Heart right ventricle (tissue), 16 donors: Measurements from ENCODE around the gene NR2F6. TPM values are rescaled to one million over a fixed set of nuclear protein-coding genes. Genes with fewer than 3 reads are reported as not detected.

Source experiments
- ATAC-seq, 8 donors: fragments of 200-7000 bp; cut with Tn5 transposase; one replicate each; pipeline ENCODE4 v1.9.1; 2020; ENCODE audit warnings: mild to moderate bottlenecking in 8 of 8, moderate library complexity in 8 of 8, moderate number of reproducible peaks in 1 of 8
- DNase-seq, 2 donors: peaks; one replicate each; pipeline ENCODE4 v3.0.0-alpha.2; 2020
- H3K27ac ChIP-seq, 10 donors: fragments of 200-600 bp; sonication (generic) in 2 of 10; one replicate each; pipeline versions ENCODE4 v1.5.0 to v1.8.0; 2020 to 2022; ENCODE audit warnings: mild to moderate bottlenecking in 3 of 10
- H3K27me3 ChIP-seq, 7 donors: fragments of 200-600 bp; one replicate each; pipeline ENCODE4 v1.8.0; 2021 to 2022; ENCODE audit warnings: mild to moderate bottlenecking in 2 of 7
- H3K36me3 ChIP-seq, 9 donors: fragments of 200-600 bp; sonication (generic) in 1 of 9; one replicate each; pipeline versions ENCODE4 v1.5.0 to v1.8.0; 2020 to 2022; ENCODE audit warnings: mild to moderate bottlenecking in 2 of 9
- H3K4me1 ChIP-seq, 9 donors: fragments of 200-600 bp; sonication (generic) in 1 of 9; one replicate each; pipeline versions ENCODE4 v1.5.0 to v1.8.0; 2020 to 2022; ENCODE audit warnings: mild to moderate bottlenecking in 4 of 9
- H3K4me3 ChIP-seq, 10 donors: fragments of 200-600 bp; sonication (generic) in 2 of 10; one replicate each; pipeline versions ENCODE4 v1.5.0 to v1.8.0; 2020 to 2022; ENCODE audit warnings: mild to moderate bottlenecking in 7 of 10, moderate library complexity in 2 of 10
- H3K9me3 ChIP-seq, 11 donors: fragments of 200-600 bp in 10 of 11; sonication (generic) in 2 of 11; one replicate each; pipeline versions ENCODE4 v1.5.0 to v1.8.0; 2013 to 2022; ENCODE audit warnings: mild to moderate bottlenecking in 2 of 11, control low read depth in 1 of 11, moderate library complexity in 1 of 11
- CTCF ChIP-seq, 9 donors: fragments of 200-600 bp; sonication (generic) in 2 of 9; IDR thresholded peaks; one replicate each; pipeline versions ENCODE4 v1.5.0 to v1.8.0; 2021 to 2022; ENCODE audit warnings: antibody characterized with exemption in 9 of 9, mild to moderate bottlenecking in 5 of 9, moderate library complexity in 1 of 9
- WGBS, 2 donors: extraction: QIAGEN DNeasy Blood & Tissue Kit; methylation state at CpG; one replicate each; pipeline ENCODE4 v1.1.7; 2013; ENCODE audit warnings: inconsistent platforms in 1 of 2; 5-methylcytosine and 5-hydroxymethylcytosine counted together
- intact Hi-C, 10 donors: fragments of 100-400 bp; cut with DNase I; formaldehyde crosslinking; loops; one replicate each; pipeline versions ENCODE4 v1.11.1 to v1.14.2; 2022
- polyA plus RNA-seq, 2 donors: library from polyadenylated mRNA; stranded (reverse); fragments of 200-250 nt; gene quantifications; one replicate each; pipeline ENCODE4 v1.2.3, GENCODE V29; 2013
- total RNA-seq, 10 donors: library from RNA; stranded (reverse); fragmentation: NEBNext Ultra II Directional in 3 of 10; extraction: Animal tissue kit (Norgen Biotek cat#: 25700) in 3 of 10; gene quantifications; one replicate each; pipeline versions ENCODE4 v1.2.1 to v1.2.4, GENCODE V29; 2021 to 2023
- donor health status: Arrhythmogenic right ventricular cardiomyopathy.
- donor health status: ischemic (EF 13 %, LVEDD 7.1; RV severe dilation, severe dysfunction).
- donor health status: healthy with polysubstance abuse.
- donor health status: DM: no; HTN: yes; CAD: no.
- donor health status: DM: no; HTN: no; CAD: no.
- donor health status: ischemic (EF 25% LVEDD 6.9; RV normal size, moderate dysfunction).
- donor health status: ischemic (EF 25% LVEDD 5.7; RV mildly dilated, moderate dysfunction).
- donor health status: healthy.
- donor health status: DM: yes; HTN: yes; CAD: no.
- donor health status: Ischemic cardiomyopathy.
- donor health status: ischemic (EF 35%, LVEDD 5.7; RV mildly dilated, moderate dysfunction).
- donor health status: nonischemic (EF 11% LVEDD 7.7; RV severe dilation, severe dysfunction).
- donor health status: DM: yes; HTN: yes; CAD: no.
- donor health status: PGD.
- donor health status: ischemic (EF 29% LVEDD 5.4; RV normal size, mild dysfunction).
- donor health status: nonischemic (EF 23%, LVEDD 6.1; RV moderate dilation, normal function).

Gene NR2F6
- total and polyA plus RNA-seq, 12 donors, result 32.0 to 79.7 (median 42.2) TPM

GRCh38 chr19:17264641-17264979 is 18.9 kb upstream of the NR2F6 start, which contains the start of gene USHBP1:
Gene USHBP1 (minus strand): TSS chr19:17264745. CDS start chr19:17264299, 446 bp downstream.
- Histone ChIP-seq H3K9me3 (peaks cover 0 to 6% (median 0%) of the 10 kb centered on the region in 11 donors), H3K36me3 (peaks cover 0 to 17% (median 9%) of the 10 kb centered on the region in 9 donors), H3K27ac (peak within 1 kb of the TSS; percentile 70 to 96 (median 87)), H3K4me1 (peaks cover 2 to 52% (median 20%) of the 10 kb centered on the region in 9 donors), H3K4me3 (peak within 1 kb of the TSS; percentile 41 to 71 (median 60)), H3K27me3 (no peaks in the 10 kb centered on the region)
- TF ChIP-seq CTCF (IDR thresholded peaks at IDR 0.05), result no peak
- 17 to 37% methylated on average over 5 of the region's 5 CpGs for WGBS, 2 donors
- intact Hi-C loops, result no loop called here
- DNase-seq, result peak; percentile 56 to 81
- ATAC-seq, result peak; percentile 4 to 70 (median 42)

DNA sequence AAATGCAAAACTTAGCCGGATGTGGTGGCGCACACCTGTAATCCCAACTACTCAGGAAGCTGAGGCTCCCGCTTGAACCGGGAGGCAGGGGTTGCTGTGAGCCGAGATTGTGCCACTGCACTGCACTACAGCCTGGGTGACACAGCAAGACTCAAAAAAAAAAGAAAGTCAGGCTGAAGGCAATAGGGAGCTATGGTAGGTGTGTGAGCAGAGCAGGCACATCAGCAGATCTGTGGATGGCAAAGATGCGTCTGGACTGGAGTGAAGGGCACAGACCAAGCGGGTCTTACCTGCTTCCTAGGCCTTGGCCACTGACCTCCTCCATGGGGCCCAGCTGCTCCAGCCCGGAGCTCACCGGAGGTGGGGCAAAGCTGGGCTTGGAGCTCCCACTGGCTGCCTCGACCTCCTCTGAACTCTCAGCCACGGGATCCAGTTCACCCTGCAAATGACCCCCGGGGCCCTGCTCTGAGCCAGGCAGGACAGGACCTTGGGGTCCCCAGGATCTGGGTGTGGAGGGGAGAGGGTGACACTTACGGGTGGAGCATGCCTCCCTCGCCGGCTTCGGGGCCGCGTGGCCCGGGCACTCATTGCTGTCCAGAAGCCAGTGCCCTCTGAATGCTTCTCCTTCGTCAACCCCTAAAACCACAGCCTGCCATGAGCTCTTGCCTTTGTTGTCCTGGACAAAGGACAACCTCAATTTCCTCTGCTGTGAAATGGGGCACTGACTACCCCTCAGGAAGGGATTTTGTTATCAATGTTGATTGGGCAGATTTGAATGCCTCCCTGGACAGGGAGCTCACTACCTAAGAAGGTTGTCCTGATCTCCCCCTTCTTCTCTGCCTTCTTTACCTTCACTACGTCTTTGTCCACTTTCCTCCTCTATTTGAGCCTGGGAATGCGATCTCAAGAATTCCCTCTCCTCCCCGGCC is 18.3 kb upstream of the NR2F6 start:
- no peak for ATAC-seq
- Histone ChIP-seq H3K27ac (peak overlapping the region; percentile 70 to 96 (median 87)), H3K4me1 (peaks cover 2 to 52% (median 20%) of the 10 kb centered on the region in 9 donors), H3K27me3 (no peaks in the 10 kb centered on the region), H3K9me3 (peaks cover 0 to 12% (median 6%) of the 10 kb centered on the region in 11 donors), H3K4me3 (peak overlapping the region; percentile 41 to 71 (median 60)), H3K36me3 (peaks cover 0 to 17% (median 3%) of the 10 kb centered on the region in 9 donors)
- intact Hi-C loops, result no loop called here
- TF ChIP-seq CTCF (IDR thresholded peaks at IDR 0.05), result no peak
- no peak for DNase-seq
- WGBS, 2 donors, result 67 to 68% methylated on average over 23 of the region's 23 CpGs

GRCh38 chr19:17262557-17262956 is 16.8 kb upstream of the NR2F6 start:
- intact Hi-C loops, result no loop called here
- TF ChIP-seq CTCF (IDR thresholded peaks at IDR 0.05), result no peak
- Histone ChIP-seq H3K9me3 (peaks cover 0 to 16% (median 6%) of the 10 kb centered on the region in 11 donors), H3K36me3 (peaks cover 0 to 28% (median 0%) of the 10 kb centered on the region in 9 donors), H3K4me3 (peak overlapping the region in 9 of 10 donors; percentile 47 to 71 (median 61)), H3K27ac (peak overlapping the region in 6 of 10 donors; percentile 4 to 95 (median 64)), H3K4me1 (peaks cover 0 to 44% (median 10%) of the 10 kb centered on the region in 9 donors), H3K27me3 (no peaks in the 10 kb centered on the region)
- no peak for DNase-seq
- no peak for ATAC-seq
- WGBS, 2 donors, result 50 to 55% methylated on average over 16 of the region's 16 CpGs

GRCh38 chr19:17260842-17261325 is 15.2 kb upstream of the NR2F6 start:
- peak; percentile 67 to 86 (median 80) for ATAC-seq
- Histone ChIP-seq H3K36me3 (peaks cover 0 to 38% (median 0%) of the 10 kb centered on the region in 9 donors), H3K4me3 (peak overlapping the region in 2 of 10 donors; percentile 11 to 63), H3K9me3 (peaks cover 0 to 16% (median 6%) of the 10 kb centered on the region in 11 donors), H3K4me1 (peaks cover 0 to 34% (median 5%) of the 10 kb centered on the region in 9 donors), H3K27me3 (no peaks in the 10 kb centered on the region), H3K27ac (no peak overlapping the region)
- intact Hi-C loops, result loop anchor here in 1 of 10 donors (2.0 kb wide), 1 partner anchor 22 kb away; no protein-coding TSS in a partner anchor
- peak; percentile 77 to 86 for DNase-seq
- TF ChIP-seq CTCF (IDR thresholded peaks at IDR 0.05), result peak; percentile 82 to 96 (median 87)
- 24 to 26% methylated on average over 15 of the region's 15 CpGs for WGBS, 2 donors
